Cerebellar cortex (tissue), 1 donor: Measurements from ENCODE around the gene AFF2.

Experiments used
- DNase-seq: peaks from one replicate; pipeline ENCODE4 v3.0.0-alpha.2; 2015; ENCODE audit warnings: low spot score

AFF2 gene

GRCh38 chrX:149007423-149007822 lies 507.0 kb downstream of the AFF2 start:
- DNase-seq: no peak

GRCh38 chrX:149010013-149010852 lies 509.8 kb downstream of the AFF2 start:
- no peak for DNase-seq

GRCh38 chrX:149010853-149011224 lies 510.4 kb downstream of the AFF2 start:
- DNase-seq: no peak

- DNase-seq: peak; percentile 78
These were observed 512.7 kb downstream of the AFF2 start for GRCh38 chrX:149013081-149013480.

GRCh38 chrX:149021159-149021558 lies 520.7 kb downstream of the AFF2 start:
- no peak for DNase-seq

- no peak for DNase-seq
These were observed 522.1 kb downstream of the AFF2 start for GRCh38 chrX:149022485-149022884.

- no peak for DNase-seq
These were observed 532.0 kb downstream of the AFF2 start for GRCh38 chrX:149032449-149032848.

GRCh38 chrX:149036086-149036485 lies 535.7 kb downstream of the AFF2 start:
- no peak for DNase-seq

GRCh38 chrX:149037281-149037870 lies 537.0 kb downstream of the AFF2 start:
- no peak for DNase-seq

GRCh38 chrX:149039057-149039456 lies 538.6 kb downstream of the AFF2 start:
- DNase-seq: no peak

- DNase-seq: no peak
These were observed 540.6 kb downstream of the AFF2 start for GRCh38 chrX:149040873-149041535.

- DNase-seq: no peak
These were observed 543.0 kb downstream of the AFF2 start for GRCh38 chrX:149043401-149043800.

- DNase-seq: no peak
These were observed 544.1 kb downstream of the AFF2 start for GRCh38 chrX:149044471-149044870.

GRCh38 chrX:149045645-149046210 lies 545.3 kb downstream of the AFF2 start:
- DNase-seq: no peak
